Activated CD8-positive, alpha-beta memory T cell treated with anti-CD3 and anti-CD28 coated beads for 1 hour (primary cell): ENCODE results near the gene IDS.
A peak's percentile ranks its signal among the peaks of the same experiment; 100 is the strongest.
"Not testable (repeated sequence)": the region's sequence is repeated elsewhere in the genome, so short reads cannot be mapped to it uniquely, and the experiment has no call there.

Experiments used
- DNase-seq, 2 donors: peaks; one replicate each; pipeline ENCODE4 v3.0.0-alpha.2; 2020; ENCODE audit warnings: low read depth in 1 of 2; ENCODE audit errors: extremely low read depth in 1 of 2

IDS gene, protein sequence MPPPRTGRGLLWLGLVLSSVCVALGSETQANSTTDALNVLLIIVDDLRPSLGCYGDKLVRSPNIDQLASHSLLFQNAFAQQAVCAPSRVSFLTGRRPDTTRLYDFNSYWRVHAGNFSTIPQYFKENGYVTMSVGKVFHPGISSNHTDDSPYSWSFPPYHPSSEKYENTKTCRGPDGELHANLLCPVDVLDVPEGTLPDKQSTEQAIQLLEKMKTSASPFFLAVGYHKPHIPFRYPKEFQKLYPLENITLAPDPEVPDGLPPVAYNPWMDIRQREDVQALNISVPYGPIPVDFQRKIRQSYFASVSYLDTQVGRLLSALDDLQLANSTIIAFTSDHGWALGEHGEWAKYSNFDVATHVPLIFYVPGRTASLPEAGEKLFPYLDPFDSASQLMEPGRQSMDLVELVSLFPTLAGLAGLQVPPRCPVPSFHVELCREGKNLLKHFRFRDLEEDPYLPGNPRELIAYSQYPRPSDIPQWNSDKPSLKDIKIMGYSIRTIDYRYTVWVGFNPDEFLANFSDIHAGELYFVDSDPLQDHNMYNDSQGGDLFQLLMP

DNA sequence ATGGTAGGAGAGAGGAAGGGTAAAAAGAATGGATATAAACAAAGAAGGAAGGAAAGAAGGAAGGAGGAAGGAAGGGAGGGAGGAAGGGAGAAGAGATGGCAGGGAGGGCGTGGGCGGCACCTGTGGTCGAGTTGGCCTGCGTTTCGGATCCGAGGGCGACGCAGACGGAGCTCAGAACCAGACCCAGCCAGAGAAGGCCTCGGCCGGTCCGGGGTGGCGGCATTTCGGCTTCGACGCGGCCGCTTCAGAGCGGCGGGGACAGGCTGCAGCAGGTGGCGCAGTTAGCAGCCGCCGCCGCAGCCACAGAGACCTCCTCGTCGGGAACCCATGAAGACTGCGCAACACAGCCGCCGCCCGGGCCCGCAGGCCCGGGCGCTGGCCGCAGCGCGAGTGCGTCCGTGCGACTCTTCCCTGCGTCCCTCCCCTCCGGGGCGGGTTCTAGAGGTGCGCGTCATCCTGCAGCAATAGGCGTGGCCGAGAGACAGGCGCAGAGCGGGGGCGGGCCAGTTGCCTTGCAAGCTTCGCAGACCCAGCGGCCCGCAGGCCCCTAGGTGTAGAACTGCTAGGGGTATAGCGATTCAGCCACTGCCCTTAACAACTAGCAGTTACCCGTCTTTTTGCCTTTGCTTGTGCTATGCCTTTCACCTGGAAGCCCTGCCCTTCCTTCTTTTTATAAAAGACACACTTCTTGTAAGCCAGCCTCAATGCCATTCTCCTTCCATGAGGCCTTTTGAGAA, at the start of gene IDS:
TSS of gene IDS (minus strand) at position 392 of the 737 bp plus-strand sequence. CDS start at position 223, 169 bp downstream.
- peak; percentile 64 to 76 for DNase-seq

DNA sequence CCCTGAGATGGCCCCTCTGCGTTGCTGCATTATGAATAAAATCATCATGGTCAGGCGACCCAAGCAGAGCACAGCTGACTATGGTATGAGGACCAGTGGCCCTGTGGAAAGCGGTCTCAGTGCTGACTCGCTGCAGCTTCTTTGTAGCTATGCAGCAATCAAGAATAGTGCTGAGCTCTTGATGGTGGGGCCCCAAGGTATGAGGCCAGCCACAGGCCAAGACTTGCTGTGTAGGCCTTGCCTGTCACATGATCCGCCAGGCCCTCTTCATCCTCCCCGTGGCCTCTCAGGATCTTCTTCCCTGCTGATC, 46.8 kb upstream of the IDS start:
- not testable (repeated sequence) for DNase-seq

DNA sequence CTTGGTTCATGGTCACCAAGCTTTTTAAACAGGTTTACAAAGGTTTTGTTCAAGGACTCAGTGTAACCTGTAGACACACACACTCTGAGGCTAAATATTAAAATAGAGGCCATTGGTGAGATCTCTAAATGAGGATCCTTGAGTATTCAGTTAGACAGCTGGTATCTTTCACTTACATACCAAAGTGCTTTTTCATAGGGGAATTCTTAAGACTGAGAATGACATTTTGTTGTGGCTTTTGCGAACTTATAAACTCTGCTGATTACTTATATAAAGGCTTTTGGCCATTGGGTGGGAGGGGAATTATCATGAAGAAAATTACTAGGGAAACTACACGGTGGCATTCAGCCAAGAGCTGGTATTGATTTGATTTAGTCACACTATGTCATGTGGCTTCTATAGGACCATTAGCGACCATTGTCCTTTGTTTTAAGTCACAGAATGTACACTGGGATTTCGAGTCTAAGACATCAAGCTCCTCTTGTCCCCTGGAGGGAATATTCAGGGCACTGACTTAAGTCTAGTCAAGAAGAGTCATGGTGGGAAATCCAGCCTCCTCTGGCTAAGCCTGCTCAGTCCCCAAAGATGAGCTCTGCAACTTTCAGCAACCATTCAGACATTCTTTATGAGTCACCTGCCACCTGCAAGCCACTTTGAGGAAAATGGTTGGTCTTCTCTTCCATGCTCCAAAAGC, 46.3 kb upstream of the IDS start:
- DNase-seq = not testable (repeated sequence)

DNA sequence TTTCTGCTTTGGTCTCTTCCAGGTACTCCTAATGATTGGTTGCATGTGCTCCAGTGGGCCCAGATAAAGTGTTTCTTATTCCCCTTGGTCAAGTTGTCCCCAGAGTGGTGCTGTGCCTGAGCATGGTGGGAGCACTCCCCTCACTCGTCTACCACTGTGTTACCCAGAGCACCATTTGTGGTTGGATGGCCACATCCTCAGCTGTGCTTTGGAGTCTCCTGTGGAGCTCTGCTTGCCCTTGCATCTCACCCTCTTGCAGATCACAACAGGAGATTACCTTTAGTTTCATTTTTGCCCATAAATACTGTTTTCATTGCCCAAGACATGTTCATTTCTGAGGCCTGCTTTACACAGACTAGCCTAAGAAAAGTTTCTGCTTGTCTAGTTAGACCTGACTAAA, 45.3 kb upstream of the IDS start:
- not testable (repeated sequence) for DNase-seq

DNA sequence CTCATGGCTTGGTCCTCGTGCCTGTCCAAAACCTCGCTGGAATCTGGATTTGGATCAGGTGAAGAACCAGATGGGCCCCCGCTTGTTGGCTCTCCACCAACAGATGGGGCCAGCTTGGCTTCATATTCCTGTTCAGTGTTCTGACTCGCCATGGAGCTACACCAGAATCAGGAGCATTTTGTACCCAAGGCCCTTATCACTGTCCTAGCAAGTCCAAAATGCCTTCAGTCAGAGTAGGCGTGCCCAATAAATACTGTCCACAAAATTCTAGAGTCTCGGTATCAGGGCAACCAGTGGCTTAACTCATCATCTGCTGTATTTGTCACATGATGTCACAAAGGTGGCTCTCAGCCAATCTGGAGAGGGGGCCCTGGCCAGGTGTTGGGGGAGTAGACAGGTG, 44.6 kb upstream of the IDS start, which contains the start of gene HSFX3:
TSS of gene HSFX3 (minus strand) at position 224 of the 400 bp plus-strand sequence. CDS start at position 152, 72 bp downstream.
- DNase-seq = not testable (repeated sequence)

DNA sequence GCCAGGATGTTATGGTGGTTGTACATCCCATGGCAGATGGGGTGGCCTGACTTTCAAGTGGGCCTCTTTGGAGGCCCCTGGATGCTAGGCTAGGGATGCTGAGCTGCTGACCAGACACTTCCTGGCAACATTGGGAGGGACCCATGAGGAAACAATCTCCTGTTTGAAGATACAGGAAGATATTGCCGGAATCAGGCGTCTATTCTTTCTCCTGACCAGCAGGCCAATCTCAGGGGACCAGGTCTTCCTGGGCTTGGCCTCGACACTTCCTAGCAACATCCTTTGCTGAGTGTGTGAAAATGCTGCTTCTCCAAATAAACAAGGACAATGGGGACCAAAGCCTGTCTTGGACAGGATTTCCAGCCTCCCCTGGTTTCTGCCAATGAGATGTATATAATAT, 42.7 kb upstream of the IDS start:
- DNase-seq = not testable (repeated sequence)

DNA sequence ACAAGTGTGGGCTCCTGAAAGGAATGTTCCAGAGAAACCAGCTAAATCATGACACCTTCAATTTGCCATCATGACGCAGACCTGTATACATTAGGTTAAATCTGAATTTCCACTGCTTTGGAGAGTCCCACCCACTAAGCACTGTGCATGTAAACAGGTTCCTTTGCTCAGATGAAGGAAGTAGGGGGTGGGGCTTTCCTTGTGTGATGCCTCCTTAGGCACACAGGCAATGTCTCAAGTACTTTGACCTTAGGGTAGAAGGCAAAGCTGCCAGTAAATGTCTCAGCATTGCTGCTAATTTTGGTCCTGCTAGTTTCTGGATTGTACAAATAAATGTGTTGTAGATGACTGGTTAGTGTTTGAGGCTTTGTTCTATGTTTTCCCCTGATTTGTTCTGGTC, 41.9 kb upstream of the IDS start:
- not testable (repeated sequence) for DNase-seq

DNA sequence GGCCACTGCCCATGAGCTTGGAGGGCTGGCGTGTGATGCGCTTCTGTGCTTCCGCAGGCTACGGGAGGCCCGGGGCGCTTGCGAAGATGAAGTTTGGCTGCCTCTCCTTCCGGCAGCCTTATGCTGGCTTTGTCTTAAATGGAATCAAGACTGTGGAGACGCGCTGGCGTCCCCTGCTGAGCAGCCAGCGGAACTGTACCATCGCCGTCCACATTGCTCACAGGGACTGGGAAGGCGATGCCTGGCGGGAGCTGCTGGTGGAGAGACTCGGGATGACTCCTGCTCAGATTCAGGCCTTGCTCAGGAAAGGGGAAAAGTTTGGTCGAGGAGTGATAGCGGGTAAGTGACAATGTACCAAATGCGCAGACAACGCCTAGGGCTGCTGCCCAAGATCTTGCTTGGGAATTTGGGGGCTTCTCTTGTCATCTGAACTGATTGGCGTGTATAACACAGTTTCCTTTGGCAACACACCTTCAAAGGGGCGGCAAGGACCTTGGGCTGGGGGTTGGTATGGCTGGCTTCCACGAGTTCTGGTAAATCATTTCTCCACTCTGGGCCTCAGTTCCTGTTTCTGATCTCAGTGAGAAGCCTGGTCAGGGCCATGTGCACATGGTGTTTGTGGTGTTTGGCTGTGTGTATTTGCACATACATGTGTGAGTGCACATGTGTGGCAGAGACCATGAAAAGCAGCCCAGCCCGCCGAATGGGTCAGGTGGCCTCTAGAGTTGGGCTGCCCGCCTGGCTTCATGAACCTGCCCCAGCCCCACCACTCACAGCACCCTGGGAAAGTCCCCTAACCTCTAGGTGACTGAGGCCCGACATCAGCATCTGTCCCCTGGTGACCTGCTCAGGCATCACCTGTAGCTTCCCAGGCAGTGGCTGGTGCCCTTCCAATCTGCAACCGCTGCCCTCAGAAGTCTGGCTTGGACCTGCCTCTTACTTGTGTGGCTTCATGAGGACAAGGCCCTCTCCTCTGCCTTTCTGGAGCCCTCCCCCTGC, 40.7 kb upstream of the IDS start:
- not testable (repeated sequence) for DNase-seq

DNA sequence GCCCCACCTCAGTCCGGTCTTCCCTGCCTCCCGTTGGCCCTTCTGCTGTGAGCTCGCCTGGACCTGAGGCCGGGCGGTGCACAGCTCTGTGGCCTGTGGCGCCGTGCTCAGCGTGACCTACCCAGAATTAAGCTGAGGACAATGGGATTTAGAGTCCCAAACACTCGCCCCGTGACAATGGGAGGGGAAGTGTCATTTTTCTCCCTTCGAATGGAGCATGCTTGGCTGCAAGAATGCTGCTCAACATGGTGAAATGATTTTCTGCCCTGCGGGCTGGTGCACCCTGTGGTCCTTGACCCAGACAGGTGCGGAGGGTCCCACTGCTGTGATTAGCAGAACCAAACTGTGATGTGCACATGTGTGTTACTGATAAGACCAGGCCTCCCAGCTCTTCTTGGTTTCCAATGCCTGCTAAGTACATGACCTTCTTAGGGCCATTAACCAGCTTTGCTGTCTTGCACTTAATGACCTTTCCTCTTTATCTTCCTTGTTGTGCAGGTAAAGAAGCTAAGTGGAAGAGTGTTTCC, 36.5 kb upstream of the IDS start:
- no peak for DNase-seq

DNA sequence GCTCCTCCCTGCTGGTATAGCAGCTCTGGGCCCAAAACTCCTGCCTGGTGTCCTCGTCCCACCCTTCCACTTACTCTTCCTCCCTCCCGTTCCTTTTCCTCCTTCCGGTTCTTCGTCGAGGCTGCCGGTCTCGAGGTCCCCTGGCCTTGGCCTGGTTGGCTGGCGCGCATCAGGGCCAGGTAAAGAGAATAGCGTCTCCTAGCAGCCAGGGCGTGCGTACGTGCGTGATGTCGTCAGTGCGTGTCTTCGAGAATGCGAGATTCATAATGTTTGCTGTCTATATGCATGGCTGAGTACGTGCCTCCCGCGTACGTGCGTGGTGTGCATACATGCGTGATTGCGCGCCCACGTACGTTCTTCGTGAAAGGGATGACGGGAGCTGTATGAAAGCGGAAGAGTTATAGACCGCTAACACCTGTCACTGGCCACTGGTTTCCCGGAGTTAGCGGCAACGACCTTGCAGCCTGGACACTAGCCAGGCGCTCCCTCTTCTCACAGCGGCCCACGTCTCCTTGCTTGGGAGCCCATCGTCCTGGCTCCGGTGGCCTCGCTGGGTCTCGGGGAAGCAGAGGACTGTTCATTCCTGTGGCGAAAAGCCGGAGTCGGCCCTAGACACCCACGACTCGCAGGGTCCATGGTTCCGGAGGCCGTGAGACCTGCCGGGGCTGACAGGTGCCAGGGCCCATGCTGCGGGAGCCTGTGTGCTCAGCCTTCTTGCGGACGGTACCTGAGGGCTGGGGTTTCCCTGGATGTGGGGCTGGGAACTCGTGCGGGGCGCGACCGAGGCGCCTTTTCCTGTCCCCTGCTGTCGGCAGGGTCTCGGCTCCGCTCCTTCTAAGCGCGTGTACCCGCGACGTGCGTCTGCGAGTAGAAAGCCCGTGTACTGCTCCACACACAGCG, 35.8 kb upstream of the IDS start, which contains the start of gene EOLA1:
TSS of gene EOLA1 (plus strand) at position 392 of the 900 bp plus-strand sequence. CDS start 4,619 bp downstream, outside the sequence.
- DNase-seq = peak; percentile 69 to 76

DNA sequence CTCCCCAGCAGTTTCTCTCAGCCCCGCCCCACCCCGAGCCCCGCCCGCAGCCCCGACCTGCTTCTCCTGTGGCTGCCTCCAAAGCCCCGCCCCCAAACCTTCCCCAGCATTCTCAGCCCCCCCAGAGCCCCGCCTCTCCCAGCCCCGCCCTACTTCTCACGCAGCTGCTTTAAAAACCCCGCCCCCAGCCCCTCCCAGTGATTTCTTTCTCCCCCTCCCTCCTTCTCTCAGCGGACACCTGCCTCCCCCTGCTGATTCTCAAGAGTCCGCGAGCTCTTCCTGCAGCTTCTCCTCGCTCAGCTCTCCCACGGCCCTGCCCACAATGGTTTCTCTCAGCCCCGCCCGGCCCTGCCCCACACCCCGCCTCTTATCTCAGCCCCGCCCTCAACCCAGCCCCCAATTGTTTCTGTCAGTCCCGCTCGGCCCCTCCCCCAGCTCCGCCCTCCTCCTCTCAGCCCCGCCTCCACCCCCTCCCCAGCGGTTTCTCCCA, 35.1 kb upstream of the IDS start:
- peak; percentile 81 to 86 for DNase-seq

DNA sequence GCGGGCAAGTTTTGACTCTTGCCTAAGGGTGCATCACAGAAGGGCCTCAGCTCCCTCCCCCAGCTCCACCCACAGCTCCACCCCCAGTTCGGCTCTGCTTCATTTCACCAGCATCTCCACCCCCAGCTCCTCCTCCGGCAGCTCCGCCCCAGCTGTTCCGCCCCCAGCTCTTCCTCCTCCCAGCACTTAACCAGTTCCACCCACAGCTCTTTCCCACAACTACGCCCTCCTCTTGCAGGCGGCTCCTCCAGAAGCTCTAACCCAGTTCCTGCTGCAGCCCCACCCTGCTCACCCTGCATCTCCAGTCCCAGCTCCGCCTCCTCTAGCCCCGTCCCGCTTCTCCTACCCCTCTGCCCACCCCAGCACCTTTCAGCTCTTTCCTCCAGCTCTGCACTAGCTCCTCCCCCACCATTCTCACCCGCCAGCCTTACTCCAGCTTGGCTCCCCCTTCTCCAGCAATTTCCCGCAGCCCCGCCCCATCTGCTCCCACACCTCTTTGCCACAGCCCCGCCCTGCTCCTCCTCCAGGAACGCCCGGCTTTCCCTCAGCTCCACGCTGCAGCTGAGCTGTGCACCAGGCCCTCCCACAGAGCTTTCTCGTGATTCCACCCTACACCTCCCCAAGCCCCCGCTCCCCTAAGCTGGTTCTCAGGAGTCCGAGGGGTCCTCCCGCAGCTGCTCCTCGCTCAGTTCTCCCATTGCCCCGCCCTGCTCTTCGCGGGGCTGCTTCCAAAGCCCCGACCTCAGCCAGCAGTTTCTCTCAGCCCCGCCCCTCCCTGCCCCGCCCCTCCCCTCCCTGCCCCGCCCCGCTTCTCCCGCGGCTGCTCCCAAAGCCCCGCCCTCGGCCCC, 34.4 kb upstream of the IDS start:
- peak; percentile 70 to 80 for DNase-seq

DNA sequence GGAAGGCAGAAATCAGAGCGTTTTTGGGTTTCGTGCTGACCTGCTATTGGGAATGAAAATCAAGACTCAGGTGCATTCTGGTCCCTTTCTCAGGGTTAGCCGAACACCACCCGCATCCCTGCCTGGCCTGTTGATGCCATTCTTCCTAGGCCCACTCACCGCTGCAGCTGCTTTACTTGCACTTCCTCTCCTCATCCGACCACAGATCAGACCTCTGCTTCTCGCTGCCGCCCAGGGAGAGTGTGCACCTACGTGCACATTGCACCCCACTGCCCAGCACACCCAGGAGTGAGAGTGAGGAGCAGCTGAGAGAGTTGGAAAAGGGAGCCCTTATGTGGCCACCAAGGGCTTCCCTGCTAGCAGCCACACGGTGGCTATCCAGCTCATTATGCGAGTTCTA, 32.4 kb upstream of the IDS start:
- not testable (repeated sequence) for DNase-seq

DNA sequence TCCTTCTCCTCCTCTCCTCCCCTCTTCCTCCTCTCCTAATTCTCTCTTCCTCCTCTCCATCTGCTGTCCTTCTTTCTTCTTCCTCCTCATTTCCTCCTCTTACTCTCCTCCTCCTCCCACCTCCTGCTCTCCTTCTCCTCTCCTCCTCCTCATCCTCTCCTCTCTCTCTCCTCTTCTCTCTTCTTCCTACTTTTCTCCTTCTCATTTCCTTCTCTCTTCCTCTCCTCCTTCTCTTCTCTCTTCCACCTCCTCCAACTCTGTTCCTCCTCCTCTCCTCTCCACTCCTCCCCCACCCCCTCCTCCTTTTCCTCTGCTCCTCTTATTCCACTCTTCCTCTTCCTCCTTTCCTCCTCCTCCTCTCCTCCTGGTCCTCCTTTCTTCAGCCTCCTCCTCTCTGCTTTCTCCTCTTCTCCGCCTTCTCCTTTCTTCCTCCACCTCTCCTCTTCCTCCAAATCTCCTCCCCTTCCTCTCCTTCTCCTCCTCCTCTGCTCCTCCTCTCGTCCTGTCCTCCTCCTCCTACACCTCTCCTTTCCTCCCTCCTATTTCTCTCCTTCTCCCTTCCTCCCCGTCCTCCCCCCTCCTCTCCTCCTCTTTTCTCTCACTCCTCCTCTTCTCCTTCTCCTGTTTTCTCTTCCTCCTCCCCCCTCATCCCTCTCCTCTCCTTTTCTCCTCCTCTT, 30.0 kb upstream of the IDS start:
- not testable (repeated sequence) for DNase-seq

DNA sequence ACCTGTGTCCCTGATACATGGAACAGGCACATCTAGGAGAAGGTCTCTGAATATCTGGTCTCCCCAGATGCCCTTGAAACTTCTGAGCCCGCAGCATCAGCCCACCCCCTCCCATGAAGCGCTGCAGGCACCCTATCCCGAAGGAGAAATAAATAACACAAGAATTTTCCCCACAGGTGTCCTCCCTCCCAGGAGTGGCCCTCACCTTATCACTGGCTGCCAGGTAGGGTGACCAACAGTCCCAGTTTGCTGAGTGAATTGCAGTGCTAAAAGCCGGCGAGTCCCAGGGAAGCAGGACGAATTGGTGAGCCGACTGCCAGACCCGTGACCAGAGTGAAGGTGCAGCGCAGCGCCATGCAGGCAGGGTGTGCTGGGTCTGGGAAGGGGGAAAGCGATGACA, 28.9 kb upstream of the IDS start:
- DNase-seq = not testable (repeated sequence)

DNA sequence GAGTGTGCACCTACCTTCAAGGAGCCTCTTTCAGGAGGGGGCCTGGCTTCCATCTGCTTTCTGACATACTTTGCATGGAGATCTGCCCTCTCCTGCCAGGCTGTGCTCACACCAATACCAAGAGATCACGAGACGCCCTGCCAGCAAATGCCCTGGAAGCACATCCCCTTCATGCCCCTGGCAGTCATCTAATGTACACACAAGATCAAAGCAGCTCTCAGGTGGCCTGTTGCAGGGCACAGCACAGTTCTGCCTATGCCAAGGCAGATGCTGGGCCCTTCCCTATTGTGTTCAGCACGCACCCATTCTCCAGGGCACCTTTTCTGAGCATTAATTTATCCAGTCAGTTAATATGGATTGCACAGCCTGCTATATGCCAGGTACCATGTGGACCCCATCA, 27.8 kb upstream of the IDS start:
- DNase-seq = not testable (repeated sequence)

DNA sequence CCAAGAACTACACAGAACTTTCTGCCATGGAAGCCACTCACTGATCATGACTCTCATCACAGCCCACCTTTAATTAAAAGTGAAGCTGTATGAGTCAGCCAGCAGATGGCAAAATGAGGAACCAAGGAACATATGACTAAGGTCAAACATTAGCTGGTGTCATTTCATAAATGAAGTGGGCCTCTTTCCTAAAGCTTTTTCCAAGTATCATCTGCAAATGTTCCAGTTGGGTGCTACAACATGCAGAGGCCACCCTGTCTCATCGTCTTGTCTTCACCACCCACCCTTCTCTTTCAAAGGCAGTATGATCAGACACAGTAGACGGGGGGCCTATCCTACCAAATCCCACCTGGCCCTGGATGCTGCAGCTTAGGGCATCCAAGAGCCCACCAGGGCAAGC, 26.5 kb upstream of the IDS start:
- no peak for DNase-seq
